Measurements from ENCODE around the gene LPP.

LPP gene

GRCh38 chr3:188183452-188183851 lies 29.5 kb downstream of the LPP start:
- no peak for TF ChIP-seq CTCF (IDR thresholded peaks at IDR 0.05; ENCODE audit: low read depth, low read length)
- DNase-seq, result no peak

DNA sequence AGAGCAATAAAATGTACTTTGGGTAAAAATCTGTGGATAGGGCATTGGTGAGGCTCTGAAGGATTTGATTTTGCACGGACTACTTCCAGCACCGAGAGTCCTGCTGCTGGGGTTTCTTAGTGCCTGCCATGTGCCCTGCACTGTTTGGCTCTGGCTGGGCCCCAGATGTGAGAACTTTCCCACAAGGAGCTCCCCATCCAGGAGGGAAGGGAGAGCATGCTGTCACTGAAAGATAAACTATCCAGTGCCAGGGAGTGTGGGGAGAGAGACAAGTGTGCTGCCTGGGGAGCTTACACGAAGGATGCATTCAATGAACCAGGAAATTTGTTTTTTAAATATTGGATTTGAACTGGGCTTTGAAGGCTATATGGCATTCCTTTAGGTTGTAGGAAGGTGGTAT lies 30.2 kb downstream of the LPP start:
- H3K9me3 ChIP-seq, result no peaks in the 10 kb centered on the region
- H3K4me3 ChIP-seq (ENCODE audit: low read depth, low read length), result no peak overlapping the region
- H3K36me3 ChIP-seq, result no peaks in the 10 kb centered on the region
- no peak for DNase-seq
- no peaks in the 10 kb centered on the region for H3K4me1 ChIP-seq
- no peaks in the 10 kb centered on the region for H3K27me3 ChIP-seq
- TF ChIP-seq CTCF (IDR thresholded peaks at IDR 0.05; ENCODE audit: low read depth, low read length), result no peak

More at GRCh38 chr3:188183452-188183851, 29.5 kb downstream of the LPP start:
- no peaks in the 10 kb centered on the region for H3K27me3 ChIP-seq
- H3K9me3 ChIP-seq, result no peaks in the 10 kb centered on the region
- H3K36me3 ChIP-seq, result no peaks in the 10 kb centered on the region
- H3K4me1 ChIP-seq, result no peaks in the 10 kb centered on the region
- no peak overlapping the region for H3K4me3 ChIP-seq (ENCODE audit: low read depth, low read length)

DNA sequence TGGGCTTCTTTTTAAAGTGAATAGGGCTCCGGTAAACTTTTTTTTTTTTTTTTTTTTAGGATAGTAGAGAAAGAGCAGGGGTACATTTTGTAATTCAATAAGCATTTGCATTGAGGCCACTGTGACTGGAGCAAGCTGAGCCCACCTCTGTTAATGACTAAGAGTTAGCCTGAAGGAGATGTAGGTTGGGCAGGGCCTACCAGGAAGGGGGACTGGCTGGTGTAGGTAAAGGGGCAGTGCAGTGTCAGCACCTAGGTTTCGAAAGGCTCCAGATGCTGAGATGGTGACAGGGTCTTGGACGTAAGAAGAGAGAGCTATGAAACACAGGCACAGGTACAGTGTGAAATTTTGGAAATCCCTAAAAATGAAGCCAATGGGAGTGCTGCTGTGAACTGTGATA lies 30.7 kb downstream of the LPP start:
- no peak for TF ChIP-seq CTCF (IDR thresholded peaks at IDR 0.05; ENCODE audit: low read depth, low read length)
- H3K9me3 ChIP-seq, result no peaks in the 10 kb centered on the region
- H3K4me1 ChIP-seq, result no peaks in the 10 kb centered on the region
- no peak for DNase-seq
- H3K4me3 ChIP-seq (ENCODE audit: low read depth, low read length), result no peak overlapping the region
- no peaks in the 10 kb centered on the region for H3K27me3 ChIP-seq
- H3K36me3 ChIP-seq, result no peaks in the 10 kb centered on the region

DNA sequence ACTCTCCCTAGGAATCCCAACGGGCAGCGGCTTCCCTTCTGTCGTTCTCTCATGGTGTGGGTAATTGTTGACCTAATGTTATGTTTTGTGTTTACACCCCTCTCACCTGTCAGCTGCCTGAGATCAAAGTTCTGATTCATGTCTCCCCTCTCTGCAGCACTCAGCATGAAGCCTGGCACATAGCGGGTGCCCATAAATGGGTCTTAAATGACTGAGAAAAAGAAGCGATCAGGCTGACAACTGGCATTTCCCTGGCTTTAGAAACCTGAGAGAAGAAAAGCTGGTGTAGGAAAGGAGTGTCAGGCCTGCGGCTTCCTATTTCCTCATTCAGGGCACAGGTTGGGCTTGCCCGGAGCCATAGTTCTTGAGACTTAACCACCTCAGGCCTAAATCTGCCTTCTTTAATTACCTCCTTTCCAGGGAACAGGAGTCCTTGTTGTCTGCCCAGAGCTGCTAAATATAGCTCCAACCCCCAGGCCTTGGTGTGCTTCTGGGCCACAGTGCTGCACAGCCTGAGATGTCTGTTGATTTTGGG lies 31.8 kb downstream of the LPP start:
- no peak for TF ChIP-seq CTCF (IDR thresholded peaks at IDR 0.05; ENCODE audit: low read depth, low read length)
- DNase-seq, result no peak
- H3K4me1 ChIP-seq, result no peaks in the 10 kb centered on the region
- H3K4me3 ChIP-seq (ENCODE audit: low read depth, low read length), result no peak overlapping the region
- H3K36me3 ChIP-seq, result no peaks in the 10 kb centered on the region
- no peaks in the 10 kb centered on the region for H3K9me3 ChIP-seq
- H3K27me3 ChIP-seq, result no peaks in the 10 kb centered on the region

DNA sequence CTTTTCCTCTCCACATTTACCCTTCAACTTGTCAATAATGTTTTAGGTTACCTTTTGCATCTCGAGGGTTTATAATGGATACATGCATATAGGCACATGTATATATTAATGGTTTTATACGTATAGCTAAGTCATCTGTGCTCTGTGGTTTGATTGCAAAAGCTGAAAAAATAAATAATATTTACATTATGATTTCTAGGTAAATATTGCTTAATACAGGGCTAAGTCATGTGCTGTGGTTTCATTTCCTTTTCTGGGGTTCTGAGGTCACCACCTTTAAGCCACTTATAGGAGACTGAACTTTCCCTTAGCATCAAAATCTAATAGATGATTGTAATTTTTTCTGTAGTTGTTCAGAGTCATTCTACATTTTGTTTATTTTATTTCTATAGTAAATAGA lies 33.1 kb downstream of the LPP start:
- H3K36me3 ChIP-seq, result no peaks in the 10 kb centered on the region
- no peaks in the 10 kb centered on the region for H3K9me3 ChIP-seq
- TF ChIP-seq CTCF (IDR thresholded peaks at IDR 0.05; ENCODE audit: low read depth, low read length), result no peak
- no peak overlapping the region for H3K4me3 ChIP-seq (ENCODE audit: low read depth, low read length)
- no peaks in the 10 kb centered on the region for H3K27me3 ChIP-seq
- DNase-seq, result no peak
- no peaks in the 10 kb centered on the region for H3K4me1 ChIP-seq

DNA sequence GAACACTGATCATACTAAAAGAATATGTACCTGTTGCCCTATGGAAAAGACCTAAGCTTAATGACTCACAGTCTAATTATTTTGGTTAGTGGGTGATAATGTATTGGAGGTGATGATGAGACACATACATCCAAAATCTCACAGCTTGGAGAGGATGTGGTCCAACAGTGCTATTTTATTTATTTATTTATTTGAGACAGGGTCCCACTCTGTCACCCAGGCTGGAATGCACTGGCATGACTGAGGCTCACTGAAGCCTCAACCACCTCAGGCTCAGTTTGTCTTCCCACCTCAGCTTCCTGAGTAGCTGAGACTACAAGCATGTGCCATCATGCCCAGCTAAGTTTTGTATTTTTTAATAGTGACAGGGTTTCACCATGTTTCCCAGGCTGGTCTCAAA lies 35.0 kb downstream of the LPP start:
- Histone ChIP-seq H3K36me3 (no peaks in the 10 kb centered on the region), H3K27me3 (no peaks in the 10 kb centered on the region), H3K9me3 (no peaks in the 10 kb centered on the region), H3K4me3 (ENCODE audit: low read depth, low read length) (no peak overlapping the region), H3K4me1 (no peaks in the 10 kb centered on the region)
- no peak for TF ChIP-seq CTCF (IDR thresholded peaks at IDR 0.05; ENCODE audit: low read depth, low read length)
- DNase-seq, result no peak

All from BE2C (cell line).